Caco-2 (cell line): Measurements from ENCODE around the gene CPED1. TPM values are rescaled to one million over a fixed set of nuclear protein-coding genes. Genes with fewer than 3 reads are reported as not detected.
A peak's percentile ranks its signal among the peaks of the same experiment; 100 is the strongest.

Experiments
- BruUV-seq: library from RNA; stranded (reverse); fragments of 400-500 nt; replicated peaks from 2 replicates; lab custom pipeline; 2021; lab: Mats Ljungman, UMichigan
- CTCF ChIA-PET: fragments of 300-600 bp; sonication (Branson Sonifier 250); formaldehyde crosslinking; loops from one replicate; lab custom pipeline; 2022; ENCODE audit warnings: antibody characterized with exemption; lab: Charles Lee
- POLR2A ChIA-PET: fragments of 300-600 bp; sonication (Branson Sonifier 250); formaldehyde crosslinking; loops from one replicate; lab custom pipeline; 2022; ENCODE audit warnings: antibody characterized with exemption; lab: Charles Lee
- DNase-seq, 2 experiments: peaks; one replicate each; pipeline versions ENCODE4 v3.0.0 to v3.0.0-alpha.2; 2020 to 2022
- H3K27me3 ChIP-seq: replicated peaks from 2 replicates; pipeline ENCODE4 v1.6.0; 2011; ENCODE audit warnings: low read length; ENCODE audit not compliant: control insufficient read depth, insufficient read depth
- H3K36me3 ChIP-seq: 2 replicates; pipeline ENCODE4 v1.5.1; 2011; ENCODE audit warnings: low read length; ENCODE audit not compliant: control insufficient read depth, insufficient read depth
- H3K4me1 ChIP-seq: fragments of 250-450 bp; sonication (Bioruptor Pico); 2 replicates; pipeline ENCODE4 v1.5.1; 2020; ENCODE audit warnings: mild to moderate bottlenecking
- H3K4me3 ChIP-seq: 2 replicates; pipeline ENCODE4 v1.5.1; 2011; ENCODE audit warnings: low read depth, mild to moderate bottlenecking, control low read depth, low read length
- H3K9me3 ChIP-seq: fragments of 250-450 bp; sonication (Bioruptor Pico); 2 replicates; pipeline ENCODE4 v1.5.1; 2020; ENCODE audit warnings: mild to moderate bottlenecking, moderate library complexity
- H3K27ac Mint-ChIP-seq: one replicate; pipeline ENCODE4 v1.8.0; 2022; ENCODE audit warnings: mixed read lengths; ENCODE audit not compliant: unreplicated experiment
- H3K27me3 Mint-ChIP-seq: one replicate; pipeline ENCODE4 v1.8.0; 2022; ENCODE audit warnings: mixed read lengths; ENCODE audit not compliant: insufficient read depth, unreplicated experiment
- H3K36me3 Mint-ChIP-seq: one replicate; pipeline ENCODE4 v1.8.0; 2022; ENCODE audit warnings: mild to moderate bottlenecking, mixed read lengths; ENCODE audit not compliant: insufficient read depth, unreplicated experiment
- H3K4me1 Mint-ChIP-seq: one replicate; pipeline ENCODE4 v1.8.0; 2022; ENCODE audit warnings: low read depth, mixed read lengths; ENCODE audit not compliant: unreplicated experiment
- H3K4me3 Mint-ChIP-seq: one replicate; pipeline ENCODE4 v1.8.0; 2022; ENCODE audit warnings: mild to moderate bottlenecking, moderate library complexity, mixed read lengths; ENCODE audit not compliant: unreplicated experiment
- H3K9me3 Mint-ChIP-seq: one replicate; pipeline ENCODE4 v1.8.0; 2022; ENCODE audit warnings: mixed read lengths; ENCODE audit not compliant: unreplicated experiment
- intact Hi-C: fragments of 100-400 bp; cut with micrococcal nuclease; formaldehyde crosslinking; loops from one replicate; pipeline ENCODE4 v1.10.0; 2022; ENCODE audit not compliant: unreplicated experiment
- total RNA-seq: library from RNA; stranded (reverse); gene quantifications from 2 replicates; pipeline ENCODE4 v1.2.3, GENCODE V29; 2022
- TF ChIP-seq, protein P1 (sequence below), 2 experiments: fragments of 200-600 bp in 1 of 2; IDR thresholded peaks; 1 replicate in 1 of 2; 2 replicates in 1 of 2; pipeline versions ENCODE4 v1.5.1 to v1.8.0; 2011 to 2022; ENCODE audit warnings: antibody characterized with exemption in 1 of 2, control low read depth in 1 of 2, inconsistent platforms in 1 of 2, low read depth in 1 of 2, low read length in 1 of 2, mild to moderate bottlenecking in 1 of 2, moderate library complexity in 1 of 2; ENCODE audit not compliant: insufficient read depth in 1 of 2, severe bottlenecking in 1 of 2, unreplicated experiment in 1 of 2

The CPED1 gene
- total RNA-seq, 1 experiment from 2014 or later: 0.23 TPM

DNA sequence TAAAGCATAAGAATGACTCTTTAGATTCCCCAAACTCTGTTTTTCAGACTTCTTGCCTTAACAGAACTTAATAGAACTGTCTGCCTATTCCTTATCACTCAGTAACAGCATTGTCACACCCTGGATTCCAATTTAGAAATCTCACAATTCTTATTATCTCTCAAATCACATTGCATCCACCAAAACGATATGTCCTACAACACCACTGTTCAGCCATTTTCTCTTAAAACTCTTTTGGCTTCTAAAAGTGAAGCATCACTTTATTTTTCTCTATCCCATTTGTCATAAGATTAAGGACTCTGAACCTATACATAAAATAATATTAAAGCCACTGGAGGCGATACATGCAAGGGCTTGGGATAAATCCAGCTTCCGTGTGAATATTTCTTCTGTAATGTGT, 1.2 kb upstream of the CPED1 start:
- no TSS peak for BruUV-seq
- H3K27me3 ChIP-seq: 0 out of 2 replicates have a peak, but pooled peaks cover 2% of the 10 kb centered on the region
- POLR2A ChIA-PET: interaction anchor here (0.8 kb wide), 1 partner anchor 37 kb away, joined by 5 read pairs; the partner anchor contains the start of gene ING3
- intact Hi-C loops: loop anchor here (1.0 to 5.0 kb wide), 5 partner anchors 37 to 180 kb away; partner anchors contain the start of gene ING3
- DNase-seq: no peak
- H3K36me3 Mint-ChIP-seq: peaks cover 7% of the 10 kb centered on the region
- no peak overlapping the region for H3K27ac Mint-ChIP-seq
- TF ChIP-seq, protein P1, sequence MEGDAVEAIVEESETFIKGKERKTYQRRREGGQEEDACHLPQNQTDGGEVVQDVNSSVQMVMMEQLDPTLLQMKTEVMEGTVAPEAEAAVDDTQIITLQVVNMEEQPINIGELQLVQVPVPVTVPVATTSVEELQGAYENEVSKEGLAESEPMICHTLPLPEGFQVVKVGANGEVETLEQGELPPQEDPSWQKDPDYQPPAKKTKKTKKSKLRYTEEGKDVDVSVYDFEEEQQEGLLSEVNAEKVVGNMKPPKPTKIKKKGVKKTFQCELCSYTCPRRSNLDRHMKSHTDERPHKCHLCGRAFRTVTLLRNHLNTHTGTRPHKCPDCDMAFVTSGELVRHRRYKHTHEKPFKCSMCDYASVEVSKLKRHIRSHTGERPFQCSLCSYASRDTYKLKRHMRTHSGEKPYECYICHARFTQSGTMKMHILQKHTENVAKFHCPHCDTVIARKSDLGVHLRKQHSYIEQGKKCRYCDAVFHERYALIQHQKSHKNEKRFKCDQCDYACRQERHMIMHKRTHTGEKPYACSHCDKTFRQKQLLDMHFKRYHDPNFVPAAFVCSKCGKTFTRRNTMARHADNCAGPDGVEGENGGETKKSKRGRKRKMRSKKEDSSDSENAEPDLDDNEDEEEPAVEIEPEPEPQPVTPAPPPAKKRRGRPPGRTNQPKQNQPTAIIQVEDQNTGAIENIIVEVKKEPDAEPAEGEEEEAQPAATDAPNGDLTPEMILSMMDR (IDR thresholded peaks at IDR 0.05; ENCODE audit: insufficient read depth in 1 of 2, low read depth in 1 of 2, low read length in 1 of 2, severe bottlenecking in 1 of 2, unreplicated experiment in 1 of 2): no peak
- H3K4me3 ChIP-seq: no peak overlapping the region
- H3K4me1 Mint-ChIP-seq: peaks cover 16% of the 10 kb centered on the region
- CTCF ChIA-PET: interaction anchor here (0.8 to 3.6 kb wide), 6 partner anchors 13 to 121 kb away, joined by 3 to 23 read pairs (median 4); no protein-coding TSS in a partner anchor
- H3K27me3 Mint-ChIP-seq: peaks cover 6% of the 10 kb centered on the region
- no peaks in the 10 kb centered on the region for H3K36me3 ChIP-seq
- H3K4me3 Mint-ChIP-seq: peak overlapping the region; percentile 90
- H3K4me1 ChIP-seq: peaks cover 10% of the 10 kb centered on the region
- H3K9me3 ChIP-seq: no peaks in the 10 kb centered on the region
- H3K9me3 Mint-ChIP-seq: no peaks in the 10 kb centered on the region

DNA sequence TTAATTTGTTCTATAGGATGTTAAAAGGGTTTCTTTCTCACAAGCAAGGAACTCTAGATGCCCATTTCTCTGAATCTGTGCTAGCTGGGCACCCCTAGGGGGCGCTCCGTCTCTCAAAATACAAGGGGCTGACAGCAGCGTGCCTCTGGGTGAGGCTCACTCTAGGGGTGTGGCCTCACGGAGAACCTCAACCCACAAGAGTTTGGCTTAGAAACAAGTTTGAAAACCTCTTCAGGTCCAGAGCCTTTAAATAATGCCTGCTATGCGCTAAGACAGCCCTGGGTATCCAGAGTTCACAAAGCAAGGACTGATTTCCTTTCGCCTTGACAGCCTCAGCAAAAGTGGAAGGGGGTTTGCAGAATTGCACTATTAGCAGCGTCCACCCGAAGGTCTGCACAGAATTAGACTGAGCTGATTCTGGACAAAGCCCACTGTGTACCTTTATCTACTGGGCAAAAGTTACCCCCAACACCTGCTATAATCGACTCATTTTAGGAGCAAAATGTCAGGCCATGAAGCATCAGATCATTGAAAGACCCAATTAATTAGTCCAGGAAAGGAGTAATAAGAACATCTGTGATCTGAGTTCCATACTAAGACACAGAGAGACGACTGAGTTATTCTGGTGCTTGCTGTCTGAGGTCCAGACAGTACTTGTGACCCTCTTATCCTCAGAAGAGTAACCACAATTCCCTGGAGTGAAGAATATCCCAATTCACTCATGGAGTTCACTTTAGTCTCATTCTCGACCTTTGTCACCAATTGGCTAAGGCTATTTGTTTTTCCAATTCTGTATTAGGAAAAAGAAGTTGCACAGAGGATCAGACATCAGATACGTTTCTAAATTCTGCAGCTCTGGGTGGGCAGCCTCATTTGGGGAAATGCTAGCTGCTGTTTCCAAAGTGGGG, 574 bp upstream of the CPED1 start:
- peaks cover 7% of the 10 kb centered on the region for H3K36me3 Mint-ChIP-seq
- Histone ChIP-seq H3K4me3 (peak overlapping the region; percentile 20), H3K9me3 (no peaks in the 10 kb centered on the region), H3K36me3 (no peaks in the 10 kb centered on the region), H3K27me3 (0 out of 2 replicates have a peak, but pooled peaks cover 2% of the 10 kb centered on the region), H3K4me1 (peaks cover 10% of the 10 kb centered on the region)
- no peak overlapping the region for H3K27ac Mint-ChIP-seq
- H3K4me3 Mint-ChIP-seq: peak overlapping the region; percentile 90
- peak; percentile 80 to 85 for DNase-seq
- no TSS peak for BruUV-seq
- H3K4me1 Mint-ChIP-seq: peaks cover 16% of the 10 kb centered on the region
- ChIA-PET POLR2A (no interaction called here), CTCF (interaction anchor here (0.8 to 3.6 kb wide), 6 partner anchors 13 to 120 kb away, joined by 3 to 23 read pairs (median 6); no protein-coding TSS in a partner anchor)
- H3K27me3 Mint-ChIP-seq: peaks cover 6% of the 10 kb centered on the region
- TF ChIP-seq, protein P1 (IDR thresholded peaks at IDR 0.05; ENCODE audit: insufficient read depth in 1 of 2, low read depth in 1 of 2, low read length in 1 of 2, severe bottlenecking in 1 of 2, unreplicated experiment in 1 of 2): peak; percentile 97
- no peaks in the 10 kb centered on the region for H3K9me3 Mint-ChIP-seq
- intact Hi-C loops: loop anchor here (1.0 to 5.0 kb wide), 6 partner anchors 23 to 181 kb away; partner anchors contain the start of gene ING3
